Measurements from ENCODE around the gene C1orf167.
A peak's percentile ranks its signal among the peaks of the same experiment; 100 is the strongest.

The C1orf167 gene

DNA sequence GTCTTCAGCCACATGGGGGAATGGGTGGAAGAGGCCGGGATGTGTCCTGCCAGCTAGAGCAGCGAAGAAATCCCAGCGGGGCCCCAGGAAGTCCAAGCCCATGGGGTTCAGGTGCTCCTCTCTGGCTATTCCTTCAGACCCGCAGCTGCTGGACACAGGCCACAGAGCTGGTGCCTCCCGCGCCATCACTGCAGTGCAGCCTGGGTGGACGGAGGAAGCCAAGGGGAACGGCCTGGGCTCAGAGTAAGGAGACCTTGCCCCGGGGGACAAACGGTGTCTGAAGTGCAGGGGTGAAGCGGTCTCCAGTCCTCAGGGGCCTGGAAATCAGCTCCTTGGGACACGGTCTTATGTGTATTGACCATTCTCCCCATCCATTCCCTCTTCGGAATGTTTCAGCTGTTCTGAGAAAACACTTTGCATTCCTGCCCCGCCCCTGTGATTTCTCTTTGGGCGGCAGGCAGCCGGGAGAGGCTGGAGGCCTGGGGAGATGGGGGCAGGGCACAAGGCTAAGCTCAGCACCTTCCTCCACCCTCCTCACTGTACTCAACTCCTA lies 25.3 kb downstream of the C1orf167 start:
- peak; percentile 34 for DNase-seq

DNA sequence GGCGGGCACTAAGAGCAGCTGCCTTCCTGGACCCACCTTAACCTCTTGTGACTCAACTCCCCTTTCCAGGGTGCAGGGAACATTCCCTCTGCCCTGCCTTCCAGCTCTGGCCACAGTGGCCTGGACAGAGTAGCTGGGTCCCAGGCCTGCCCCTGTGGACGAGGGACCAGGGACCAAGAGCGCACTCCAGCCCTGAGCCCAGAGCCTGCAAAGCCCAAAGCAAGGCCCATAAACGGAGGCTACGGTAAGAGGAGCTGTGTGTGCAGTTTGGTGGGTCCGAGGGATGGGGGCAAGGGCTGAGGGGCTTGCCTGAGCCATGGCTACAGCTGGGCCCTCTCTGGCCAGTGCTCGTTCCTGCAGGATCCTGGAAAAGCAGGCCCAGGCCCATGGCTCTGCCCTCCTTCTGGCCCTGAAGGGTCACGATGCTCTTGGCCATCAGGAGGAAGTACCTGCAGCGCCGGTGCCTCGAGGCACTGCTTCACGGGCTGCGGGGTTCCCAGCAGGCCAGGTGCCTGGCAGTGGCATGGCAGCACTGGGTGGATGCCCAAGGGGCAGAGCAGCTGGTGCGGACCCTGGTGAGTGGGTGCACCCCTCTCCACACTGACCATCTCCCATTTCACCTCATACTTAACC lies 25.9 kb downstream of the C1orf167 start:
- no peak for DNase-seq

DNA sequence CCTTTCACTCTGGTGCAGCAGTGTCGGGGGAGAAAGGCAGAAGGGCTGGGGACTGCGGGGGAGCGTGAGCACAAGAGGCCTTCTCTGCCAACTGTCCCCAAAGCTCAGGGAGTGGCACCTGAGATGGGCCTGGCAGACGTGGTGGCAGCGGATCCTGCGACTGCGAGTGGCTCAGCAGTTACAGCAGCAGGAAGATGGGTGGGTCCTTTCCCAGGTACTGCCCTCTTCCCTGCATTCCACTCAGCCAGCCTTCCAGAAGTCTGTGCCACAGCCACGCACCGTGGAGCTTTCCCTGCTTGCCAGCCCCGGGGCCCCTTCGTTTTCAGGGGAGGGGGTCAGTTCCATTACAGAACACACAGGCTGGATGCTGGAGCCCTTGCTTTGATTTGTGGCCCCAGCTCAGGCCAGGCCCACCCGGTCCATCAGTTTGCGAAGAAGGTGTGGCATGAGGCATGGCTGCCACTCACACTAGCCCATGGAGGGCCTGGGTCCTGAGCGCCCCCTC lies 26.6 kb downstream of the C1orf167 start:
- no peak for DNase-seq

DNA sequence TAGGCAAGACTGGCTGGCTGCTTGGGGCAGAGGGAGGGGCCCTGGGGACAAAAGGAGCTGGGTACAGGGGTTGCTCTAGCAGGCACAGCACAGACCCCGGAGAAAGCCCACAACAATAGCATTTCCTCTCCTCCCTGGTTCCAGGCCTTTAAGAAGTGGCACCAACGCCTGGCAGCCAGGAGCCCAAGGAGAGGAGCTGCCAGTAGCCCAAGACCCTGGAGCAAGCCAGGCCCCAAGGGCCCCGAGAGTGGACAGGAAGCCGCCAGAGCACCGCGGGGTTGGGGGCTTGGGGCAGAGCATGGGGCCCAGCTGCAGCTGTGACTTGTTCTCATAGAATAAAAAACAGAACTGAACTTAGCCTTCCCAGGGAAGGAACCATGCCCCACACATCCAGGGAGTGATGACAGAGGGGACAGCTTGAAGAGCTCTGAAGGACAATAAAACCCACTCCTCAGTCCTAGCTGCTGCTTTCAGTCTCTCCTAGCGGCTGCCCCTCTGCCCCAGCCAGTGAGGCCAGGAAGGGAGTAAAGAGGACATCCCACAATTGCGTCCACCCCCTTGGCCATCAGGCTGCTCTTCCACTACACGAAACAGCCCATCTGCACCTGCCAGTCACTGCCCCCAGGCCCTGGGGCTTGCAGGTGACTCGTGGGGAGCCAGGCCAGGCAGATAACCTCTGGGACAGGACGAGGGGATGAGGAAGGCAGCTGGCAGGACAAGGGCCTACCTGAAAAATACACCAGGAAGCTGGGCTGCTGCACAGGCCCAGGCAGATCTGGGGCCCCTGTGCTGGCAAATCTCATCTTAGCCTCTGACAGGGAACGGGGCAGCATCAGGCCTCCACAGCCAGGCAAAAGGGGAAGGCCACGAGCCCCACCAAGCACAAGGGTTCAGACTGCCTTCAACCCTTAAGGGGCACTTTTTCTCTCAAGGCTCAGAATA lies 27.4 kb downstream of the C1orf167 start:
- no peak for DNase-seq

DNA sequence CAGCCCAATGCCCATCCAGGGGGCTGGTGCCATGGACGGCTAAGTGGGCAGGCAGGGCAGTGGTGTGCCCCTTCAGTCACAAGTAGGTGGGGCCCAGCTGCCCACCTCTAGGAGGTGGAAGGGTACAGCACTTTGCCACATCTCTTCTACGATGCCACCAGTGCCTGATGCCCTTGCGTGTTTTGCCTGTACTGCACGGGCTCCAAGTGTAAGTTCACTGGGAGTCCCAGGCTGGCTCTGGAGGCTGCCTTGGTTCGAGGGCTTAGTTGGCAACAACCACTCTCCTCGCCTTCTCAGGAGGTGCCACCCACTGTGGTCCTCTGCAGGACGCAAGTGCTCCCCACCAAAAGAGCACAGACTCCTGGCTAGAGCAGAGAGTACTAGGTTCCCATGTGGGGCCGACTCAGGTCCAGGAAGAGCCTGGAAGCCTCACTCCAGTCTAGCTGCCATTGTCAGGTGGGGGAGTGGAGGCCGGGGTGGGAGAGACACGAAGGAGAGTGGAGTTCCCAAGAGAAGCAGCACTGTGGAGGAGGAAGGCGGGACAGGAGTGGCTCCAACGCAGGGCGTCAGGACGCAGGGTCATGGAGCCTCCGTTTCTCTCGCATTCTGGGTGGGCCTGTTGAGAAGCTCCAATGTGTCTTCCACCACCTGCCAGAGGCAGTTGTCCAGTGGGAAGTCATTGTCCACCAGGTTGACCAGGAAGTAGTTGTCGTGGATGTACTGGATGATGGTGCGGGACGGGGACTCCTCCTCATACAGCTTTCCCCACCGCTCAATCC lies 28.3 kb downstream of the C1orf167 start:
- DNase-seq = no peak

DNA sequence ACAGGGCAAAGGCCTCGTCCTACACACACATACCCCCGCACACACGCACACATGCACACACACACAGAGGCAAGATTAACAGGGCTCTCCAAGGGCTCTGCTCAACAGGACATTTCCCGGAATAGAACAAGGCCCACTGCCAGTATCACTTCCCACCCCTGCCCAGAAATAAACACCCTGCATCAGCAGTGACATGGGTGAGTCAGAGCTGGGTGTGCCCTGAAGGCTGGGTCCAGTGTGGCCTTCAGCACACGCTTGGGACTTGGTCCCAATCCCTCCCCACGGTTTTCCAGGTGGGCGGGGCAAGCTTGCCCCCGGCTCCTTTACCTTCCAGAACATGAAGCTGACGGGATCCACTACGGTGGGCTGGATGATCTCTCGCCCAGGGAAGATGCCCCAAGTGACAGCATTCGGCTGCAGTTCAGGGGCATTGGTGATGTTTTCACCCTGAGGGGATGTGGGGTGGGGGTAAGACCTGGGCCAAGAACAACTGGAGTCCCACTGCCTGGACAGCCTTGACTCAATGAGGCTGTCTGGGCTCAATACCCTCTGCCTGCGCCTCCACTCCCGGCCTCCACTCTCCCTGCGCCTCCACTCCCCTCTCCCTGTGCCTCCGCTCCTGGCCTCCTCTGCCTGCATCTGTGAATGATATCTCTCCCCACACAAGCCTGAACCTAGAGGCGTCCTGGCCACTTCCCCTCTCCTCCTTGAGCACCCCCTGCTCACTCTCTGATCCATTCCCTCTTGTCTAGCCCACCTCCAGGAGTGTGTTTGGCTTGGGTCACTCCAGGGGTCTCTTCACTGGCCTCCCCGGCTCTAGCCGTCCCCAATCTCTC lies 29.1 kb downstream of the C1orf167 start:
- DNase-seq = peak; percentile 25

DNA sequence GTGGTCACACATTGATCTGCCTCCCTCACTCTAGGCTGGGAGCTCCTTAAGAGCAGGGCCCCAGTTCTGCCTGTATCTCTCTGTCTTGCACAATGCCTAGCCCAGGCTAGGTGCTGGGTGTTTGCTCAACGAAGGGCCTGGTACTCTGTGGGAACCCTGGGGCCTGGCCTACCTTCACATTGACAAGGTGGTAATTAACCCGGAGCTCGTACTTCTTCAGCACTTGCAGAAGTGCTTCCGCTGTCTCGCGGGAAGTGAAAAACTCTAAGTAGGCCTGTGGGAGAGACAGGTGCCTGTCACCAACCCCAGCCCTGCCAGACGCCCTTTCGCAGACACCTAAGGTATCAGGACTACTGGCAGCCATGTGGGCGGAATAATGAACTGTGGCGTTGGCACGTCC lies 30.1 kb downstream of the C1orf167 start:
- DNase-seq = no peak

DNA sequence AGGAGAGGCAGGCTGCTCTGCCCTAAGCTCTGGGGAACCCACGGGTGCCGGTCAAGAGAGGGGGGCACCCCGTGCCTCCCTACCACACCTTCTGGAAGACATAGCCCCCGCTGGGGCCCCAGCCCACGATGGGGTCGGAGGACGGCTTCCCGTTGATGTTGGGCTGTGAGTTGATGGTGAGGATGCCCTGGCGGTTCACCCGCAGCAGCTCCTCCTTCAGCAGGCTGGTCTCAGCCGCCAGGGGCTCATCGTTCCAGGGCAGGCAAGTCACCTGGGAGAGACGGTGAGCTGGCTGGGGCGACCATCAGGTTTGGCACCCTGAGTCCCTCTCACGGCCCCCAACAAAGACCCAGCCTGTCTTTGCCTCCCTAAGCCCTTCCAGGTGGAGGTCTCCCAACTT lies 31.8 kb downstream of the C1orf167 start:
- DNase-seq = no peak

DNA sequence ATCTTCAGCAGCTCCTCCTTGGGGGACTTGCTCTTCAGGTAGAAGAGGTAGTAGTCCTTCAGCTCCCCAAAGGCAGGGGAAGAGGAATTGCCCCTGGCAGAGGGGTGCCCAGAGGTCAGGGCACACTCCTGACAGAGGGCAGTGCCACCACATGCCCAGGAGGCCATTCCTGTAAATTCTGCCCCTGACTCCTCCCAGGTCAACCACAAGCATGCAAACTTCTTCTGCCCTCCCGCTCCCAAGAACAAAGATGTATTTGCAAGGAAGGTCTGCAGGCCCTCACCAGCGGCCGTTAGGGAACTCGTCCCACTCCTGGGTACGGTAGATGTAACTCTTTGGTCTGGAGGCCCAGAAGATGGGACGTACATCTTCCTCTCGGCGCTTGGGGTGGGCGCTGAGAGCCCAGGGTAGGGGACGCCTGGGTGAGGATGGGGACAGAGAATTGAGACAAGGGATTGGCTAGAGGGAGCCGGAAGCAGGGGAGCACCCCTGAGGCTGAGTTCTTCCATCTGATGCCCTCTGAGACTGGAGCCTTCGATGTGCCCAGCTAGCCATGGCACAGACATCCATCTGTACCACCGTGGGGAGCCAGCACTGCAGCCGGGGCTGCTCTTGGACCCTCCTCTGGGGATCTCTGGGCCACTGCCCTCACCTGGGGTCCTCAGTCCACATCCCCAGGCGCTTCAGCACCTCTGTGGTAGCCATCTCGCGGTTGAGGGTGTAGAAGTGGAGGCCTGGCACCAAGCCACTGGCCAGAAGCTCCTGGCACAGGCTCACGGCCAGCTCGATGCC lies 32.6 kb downstream of the C1orf167 start:
- DNase-seq = no peak

DNA sequence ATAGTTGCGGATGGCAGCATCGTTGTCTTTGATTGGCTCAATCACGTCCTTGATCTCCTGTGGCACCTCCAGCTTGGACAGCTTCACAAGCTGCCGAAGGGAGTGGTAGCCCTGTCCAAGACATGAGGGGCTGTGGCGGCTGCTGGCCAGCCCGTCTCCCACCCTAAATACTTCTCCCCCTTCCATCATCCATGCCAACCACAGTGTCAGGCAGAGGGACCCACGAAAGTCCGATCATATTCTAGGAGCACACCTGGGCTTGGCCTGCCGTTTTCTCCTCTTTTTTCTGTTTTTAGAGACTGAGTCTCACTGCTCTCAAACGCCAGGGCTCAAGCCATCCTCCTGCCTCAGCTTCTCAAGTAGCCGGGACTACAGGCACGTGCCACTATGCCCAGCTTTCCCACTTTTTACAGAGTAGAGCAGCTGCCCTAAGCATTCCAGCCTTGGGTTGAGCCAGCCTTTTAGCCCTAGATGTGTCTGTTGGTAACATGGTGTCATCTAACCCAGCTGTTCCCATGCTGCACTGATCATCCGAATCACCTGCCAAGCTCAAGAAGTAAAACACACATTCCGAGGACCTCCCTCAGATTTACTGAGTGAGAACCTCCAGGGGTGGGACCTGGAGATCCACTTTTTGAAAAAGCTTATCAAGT lies 33.4 kb downstream of the C1orf167 start:
- no peak for DNase-seq

DNA sequence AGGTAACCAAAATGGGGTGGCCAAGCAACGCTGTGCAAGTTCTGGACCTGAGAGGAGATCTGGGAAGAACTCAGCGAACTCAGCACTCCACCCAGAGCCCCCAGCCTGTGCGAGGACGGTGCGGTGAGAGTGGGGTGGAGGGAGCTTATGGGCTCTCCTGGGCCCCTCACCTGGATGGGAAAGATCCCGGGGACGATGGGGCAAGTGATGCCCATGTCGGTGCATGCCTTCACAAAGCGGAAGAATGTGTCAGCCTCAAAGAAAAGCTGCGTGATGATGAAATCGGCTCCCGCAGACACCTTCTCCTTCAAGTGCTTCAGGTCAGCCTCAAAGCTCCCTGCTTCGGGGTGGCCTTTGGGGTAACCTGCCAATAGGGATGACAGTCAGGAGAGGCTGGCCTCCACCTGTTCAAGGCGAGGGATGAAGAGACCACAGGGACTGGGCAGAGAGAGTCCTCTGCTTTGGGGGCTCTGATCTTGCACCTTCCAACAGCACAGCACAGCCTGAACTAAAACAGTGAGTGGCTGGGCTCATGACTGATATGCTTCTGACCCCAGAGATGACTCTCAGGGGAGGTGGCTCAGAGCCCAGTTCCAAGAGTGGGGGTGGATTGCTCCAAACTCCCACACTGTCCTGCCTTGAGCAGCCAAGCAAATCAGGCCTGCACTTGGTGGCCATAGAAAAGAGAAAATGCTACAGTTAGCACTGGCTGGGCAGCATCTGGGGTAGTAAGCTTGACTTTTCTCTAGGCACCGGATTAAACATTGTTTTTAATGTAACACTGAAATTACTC lies 34.2 kb downstream of the C1orf167 start:
- DNase-seq = no peak

DNA sequence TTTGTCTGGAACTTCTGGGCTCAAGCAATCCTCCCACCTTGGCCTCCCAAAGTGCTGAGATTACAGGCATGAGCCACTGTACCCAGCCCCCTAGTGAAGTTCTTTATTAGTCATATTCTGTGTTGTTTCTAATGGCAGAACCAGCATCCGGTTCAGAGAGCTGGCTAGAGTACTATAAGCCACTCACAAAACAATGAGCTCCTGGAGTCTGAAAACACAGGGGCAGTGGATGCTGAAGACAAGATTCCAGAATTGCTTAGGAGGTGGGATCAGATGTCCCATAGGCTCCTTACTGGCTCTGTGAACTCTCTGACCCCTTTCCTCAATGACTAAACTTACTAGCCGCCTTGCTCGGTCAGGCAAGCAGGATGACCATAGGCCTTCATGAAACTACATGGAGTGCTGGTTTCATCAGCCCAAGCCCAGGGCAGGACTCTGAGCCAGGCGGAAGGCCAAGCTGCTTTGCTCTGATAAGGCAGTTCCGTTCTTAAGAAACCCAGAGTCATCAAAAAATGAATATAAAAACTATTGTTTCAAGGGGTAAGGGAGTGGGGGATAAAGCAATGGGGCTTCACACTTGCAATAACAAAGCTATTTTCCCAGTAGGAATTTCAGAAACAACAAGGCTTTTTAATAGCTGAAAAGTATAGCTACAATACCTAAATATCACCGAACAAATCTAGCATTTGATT lies 35.7 kb downstream of the C1orf167 start:
- DNase-seq = no peak

DNA sequence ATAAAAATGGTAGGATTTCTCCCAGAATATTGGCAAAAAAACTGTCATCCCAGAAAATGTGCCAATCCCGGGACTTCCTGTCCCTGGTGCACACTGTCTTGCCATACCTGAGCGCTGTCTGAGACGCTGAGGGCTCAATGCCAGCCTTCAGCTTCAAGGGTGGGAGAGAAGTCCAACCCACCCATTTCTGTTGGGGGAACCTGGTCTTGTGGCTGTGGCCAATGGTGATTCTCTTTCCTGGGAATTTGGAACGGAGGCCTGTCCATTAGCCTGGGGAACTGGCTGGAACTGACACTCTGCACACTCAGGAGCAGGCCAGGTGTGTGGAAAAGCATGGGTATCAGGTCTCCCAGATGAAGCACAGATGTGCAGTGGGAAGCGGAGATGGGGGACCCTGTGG lies 37.1 kb downstream of the C1orf167 start:
- DNase-seq = no peak

DNA sequence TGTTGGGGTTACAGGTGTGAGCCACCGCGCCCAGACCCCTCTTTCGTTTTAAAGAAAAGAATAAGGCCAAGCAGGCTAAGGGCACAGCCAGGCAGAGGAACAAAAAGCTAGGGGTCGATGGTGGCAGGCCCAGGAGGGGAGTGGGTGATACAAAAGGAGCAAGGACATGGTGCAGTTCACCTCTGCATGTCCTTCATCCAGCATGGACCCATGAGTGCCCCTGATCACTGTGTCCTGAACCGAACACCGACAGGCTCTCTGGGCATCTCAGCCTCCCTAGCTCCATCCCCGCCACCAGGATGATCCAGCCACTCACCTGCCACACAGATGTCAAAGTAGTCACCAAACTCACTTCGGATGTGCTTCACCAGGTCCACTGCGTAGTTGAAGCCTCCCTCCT lies 37.9 kb downstream of the C1orf167 start:
- DNase-seq = no peak

DNA sequence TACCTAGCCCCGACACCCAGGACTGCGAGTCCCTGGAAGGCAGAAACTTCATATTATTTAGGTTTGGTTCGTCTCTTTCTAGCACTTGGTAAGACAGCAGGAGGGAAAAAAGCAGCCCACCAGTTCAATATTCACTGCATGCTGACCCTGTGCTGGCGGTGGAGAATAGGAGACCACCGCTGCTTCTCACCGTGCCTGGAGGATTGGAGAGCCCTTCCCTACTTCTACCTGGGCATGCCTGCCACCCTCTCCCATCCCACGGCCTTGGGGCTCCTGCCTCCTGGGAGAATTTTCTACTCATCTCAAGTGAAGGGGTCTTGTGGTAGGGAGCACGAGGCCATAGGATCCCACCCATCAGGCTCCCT lies 38.4 kb downstream of the C1orf167 start:
- no peak for DNase-seq

DNA sequence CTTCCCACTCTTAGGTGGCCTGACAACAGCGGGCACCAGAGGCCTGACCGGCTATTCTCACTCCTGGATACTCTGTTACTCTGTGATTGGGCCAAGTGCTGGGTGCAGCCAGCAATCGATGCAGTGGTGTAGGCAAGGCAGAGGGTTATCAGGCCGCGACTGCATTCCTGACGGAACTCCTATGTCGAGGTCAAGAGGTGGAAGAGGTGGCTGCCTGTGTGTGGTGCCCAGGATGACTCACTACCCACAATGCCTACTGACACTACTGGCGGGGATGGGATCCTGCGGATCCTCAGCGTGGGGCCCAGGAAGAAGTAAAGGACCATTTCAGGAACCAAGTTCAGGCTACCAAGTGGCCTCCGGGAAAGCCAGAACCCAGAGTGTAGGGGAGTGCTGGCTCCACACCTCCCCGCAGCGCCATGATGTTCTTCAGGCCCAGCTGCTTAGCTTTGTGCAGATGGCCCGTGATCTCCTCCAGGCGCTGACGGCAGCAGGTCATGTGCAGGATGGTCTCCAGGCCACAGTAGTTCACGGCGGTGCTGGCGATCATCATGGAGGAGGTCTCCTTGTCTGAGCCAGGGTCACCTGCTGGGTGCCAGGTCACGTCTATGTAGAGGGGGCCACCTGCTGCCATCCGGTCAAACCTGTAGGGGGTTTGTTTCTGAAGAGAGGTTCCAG lies 38.9 kb downstream of the C1orf167 start:
- no peak for DNase-seq

DNA sequence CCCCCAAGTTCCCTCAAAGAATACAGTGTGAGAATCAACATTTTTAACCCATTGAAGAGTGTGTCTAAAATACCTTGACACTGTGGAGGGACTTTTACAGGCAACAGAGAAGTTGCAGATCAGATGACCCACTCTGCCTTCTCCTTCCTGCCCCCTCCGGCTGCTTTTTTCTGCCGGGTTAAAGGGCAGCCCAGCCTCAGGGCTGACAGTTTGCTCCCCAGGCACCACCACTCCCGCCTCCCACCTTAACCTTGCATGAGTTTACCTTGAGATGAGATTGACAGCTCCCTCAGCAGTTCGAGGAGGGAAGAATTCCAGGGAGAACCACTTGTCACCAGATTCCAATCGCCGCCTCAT lies 40.6 kb downstream of the C1orf167 start:
- no peak for DNase-seq

DNA sequence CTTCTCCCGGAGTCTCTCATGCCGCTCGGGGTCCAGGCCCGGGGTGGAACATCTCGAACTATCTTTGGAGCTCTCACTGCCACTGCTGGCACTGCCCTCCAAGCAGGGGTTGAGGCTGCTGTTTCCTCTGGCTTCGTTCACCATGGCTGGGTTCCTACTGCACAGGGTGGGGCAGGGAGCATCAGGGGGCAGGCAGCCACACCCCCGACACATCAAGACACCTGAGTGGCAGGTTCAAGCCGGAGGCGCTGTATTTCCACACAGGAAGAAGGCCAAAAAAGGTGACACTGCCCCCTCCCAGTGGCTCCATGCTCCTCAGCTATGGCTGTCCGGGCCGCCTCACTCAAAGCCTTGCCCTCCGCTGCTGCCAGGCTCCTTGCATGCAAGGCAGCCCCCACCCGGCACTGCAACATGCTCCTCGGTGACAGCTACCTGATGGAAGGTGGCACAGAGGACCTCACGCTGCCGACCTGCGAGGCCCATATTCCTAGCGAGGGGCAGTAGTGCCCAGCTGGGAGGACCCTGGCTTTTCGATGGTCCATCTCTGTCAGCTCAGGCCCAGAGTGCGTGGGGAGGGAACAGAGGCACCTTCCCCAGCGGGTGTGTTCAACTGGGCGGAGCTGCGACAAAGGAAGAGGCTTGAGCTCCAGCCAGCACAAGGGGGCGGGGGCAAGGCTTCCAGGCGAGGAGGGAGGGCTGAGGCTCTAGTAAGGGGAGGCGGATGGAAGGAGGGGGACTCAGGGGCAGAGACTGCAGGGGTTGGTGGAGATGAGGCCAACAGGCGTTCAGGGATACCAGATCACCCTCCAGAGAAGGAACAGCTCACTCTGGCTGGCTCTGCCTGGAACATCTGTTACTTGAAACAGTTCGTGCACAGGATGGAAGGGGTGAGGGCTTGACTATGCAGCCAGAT lies 41.2 kb downstream of the C1orf167 start:
- DNase-seq = no peak
